NCI-H2196 treated with DMSO at 0.1 percent for 48 hours (cell line): ENCODE results near the gene HSFX2.
"Not testable (repeated sequence)": the region's sequence is repeated elsewhere in the genome, so short reads cannot be mapped to it uniquely, and the experiment has no call there.

Experiments
- DNase-seq: peaks from one replicate; lab custom pipeline; 2025; ENCODE audit not compliant: unreplicated experiment; lab: John Stamatoyannopoulos, UW

Gene HSFX2

GRCh38 chrX:149590993-149591392, 4.1 kb downstream of the HSFX2 start:
- DNase-seq: not testable (repeated sequence)

DNA sequence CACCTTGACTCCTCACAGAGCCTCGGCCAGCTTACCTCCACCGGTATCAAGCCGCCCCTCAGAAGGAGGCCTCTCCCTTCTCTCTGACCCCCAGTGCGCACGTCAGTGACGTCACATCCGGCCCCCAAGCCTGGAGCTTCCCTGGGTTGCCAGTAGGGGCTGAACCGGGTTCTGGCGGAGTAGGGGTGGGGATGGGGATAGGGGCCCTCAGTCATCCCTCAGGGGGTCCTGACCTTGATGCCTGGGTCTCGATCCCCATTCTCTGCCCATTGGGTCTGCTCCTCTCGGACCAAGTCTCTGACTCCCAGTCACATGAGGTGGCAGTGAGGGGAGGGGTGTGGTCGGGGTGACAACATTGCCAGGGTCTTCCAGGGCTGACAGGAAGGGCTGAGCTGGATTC, 7.8 kb downstream of the HSFX2 start, which contains the start of gene MAGEA9B:
Gene MAGEA9B, minus strand, starts transcription at position 101 of the 400 bp plus-strand sequence. CDS start 4,280 bp downstream, outside the sequence.
- DNase-seq: not testable (repeated sequence)

- not testable (repeated sequence) for DNase-seq
Measured at GRCh38 chrX:149585631-149586030, 9.5 kb downstream of the HSFX2 start.

GRCh38 chrX:149573456-149573855, 21.7 kb downstream of the HSFX2 start:
- DNase-seq: not testable (repeated sequence)

DNA sequence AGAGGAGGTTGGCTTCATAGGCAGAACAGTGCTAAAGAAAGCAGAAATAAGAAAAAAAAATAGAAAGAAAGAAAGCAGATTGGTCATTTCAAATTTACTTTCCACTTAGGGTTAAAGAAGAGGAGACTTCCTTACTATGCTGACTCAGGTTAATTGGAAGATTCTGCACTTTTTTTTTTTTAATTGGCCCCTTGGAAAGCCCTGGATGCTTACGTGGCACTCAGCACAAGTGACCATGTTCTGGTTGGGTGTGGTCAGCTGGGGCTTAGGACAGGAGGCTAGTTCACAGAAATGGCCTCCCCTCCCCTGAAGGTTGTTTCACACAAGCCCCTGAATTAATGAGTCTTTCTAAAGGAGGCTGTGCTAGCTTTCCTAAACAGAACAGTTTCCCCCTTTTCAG, 22.4 kb downstream of the HSFX2 start:
- DNase-seq: no peak

GRCh38 chrX:149571770-149572169, 23.3 kb downstream of the HSFX2 start:
- no peak for DNase-seq

- no peak for DNase-seq
Measured at GRCh38 chrX:149570668-149571067, 24.4 kb downstream of the HSFX2 start.

DNA sequence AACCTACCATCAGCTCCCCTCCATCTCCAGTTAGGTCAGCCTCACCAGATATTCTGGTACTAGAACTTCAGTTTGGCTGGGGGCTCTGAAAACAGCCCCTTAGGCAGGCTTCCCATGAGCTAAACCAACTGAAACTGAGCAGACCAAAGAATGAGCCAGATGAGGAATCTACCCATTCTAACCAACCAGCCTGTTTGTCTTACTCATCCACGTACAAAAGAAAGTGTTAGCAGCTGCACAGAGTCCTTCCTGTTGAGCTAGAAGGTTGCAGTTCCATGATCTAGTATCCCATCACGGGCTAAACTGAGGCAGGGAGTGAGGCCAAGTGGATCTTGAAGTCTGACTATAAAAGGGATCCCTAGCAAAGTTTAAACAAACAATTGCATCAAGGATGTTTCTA, 25.3 kb downstream of the HSFX2 start:
- DNase-seq: no peak

- DNase-seq: no peak
Measured at GRCh38 chrX:149568701-149569296, 26.3 kb downstream of the HSFX2 start.

GRCh38 chrX:149567621-149568417, 27.3 kb downstream of the HSFX2 start:
- DNase-seq: no peak

- DNase-seq: no peak
Measured at GRCh38 chrX:149563359-149563758, 31.8 kb downstream of the HSFX2 start.

DNA sequence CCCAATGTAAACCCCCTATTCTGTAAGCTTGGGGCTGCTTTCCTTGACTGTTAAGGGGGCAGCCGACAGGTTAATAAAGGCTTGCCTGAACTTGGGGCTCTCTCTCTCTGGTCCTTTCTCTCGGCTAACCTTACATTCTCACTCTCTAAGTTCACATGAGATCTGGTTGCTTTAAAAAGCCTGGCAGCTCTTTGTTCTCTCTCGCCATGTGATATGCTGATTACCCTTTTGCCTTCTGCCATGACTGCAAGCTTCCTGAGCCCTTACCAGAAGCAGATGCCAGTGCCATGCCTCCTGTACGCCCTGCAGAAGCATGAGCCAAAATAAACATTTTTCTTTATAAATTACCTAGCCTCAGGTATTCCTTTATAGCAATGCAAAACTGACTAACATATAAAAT, 39.9 kb downstream of the HSFX2 start:
- not testable (repeated sequence) for DNase-seq

GRCh38 chrX:149551939-149552248, 43.2 kb downstream of the HSFX2 start:
- not testable (repeated sequence) for DNase-seq

DNA sequence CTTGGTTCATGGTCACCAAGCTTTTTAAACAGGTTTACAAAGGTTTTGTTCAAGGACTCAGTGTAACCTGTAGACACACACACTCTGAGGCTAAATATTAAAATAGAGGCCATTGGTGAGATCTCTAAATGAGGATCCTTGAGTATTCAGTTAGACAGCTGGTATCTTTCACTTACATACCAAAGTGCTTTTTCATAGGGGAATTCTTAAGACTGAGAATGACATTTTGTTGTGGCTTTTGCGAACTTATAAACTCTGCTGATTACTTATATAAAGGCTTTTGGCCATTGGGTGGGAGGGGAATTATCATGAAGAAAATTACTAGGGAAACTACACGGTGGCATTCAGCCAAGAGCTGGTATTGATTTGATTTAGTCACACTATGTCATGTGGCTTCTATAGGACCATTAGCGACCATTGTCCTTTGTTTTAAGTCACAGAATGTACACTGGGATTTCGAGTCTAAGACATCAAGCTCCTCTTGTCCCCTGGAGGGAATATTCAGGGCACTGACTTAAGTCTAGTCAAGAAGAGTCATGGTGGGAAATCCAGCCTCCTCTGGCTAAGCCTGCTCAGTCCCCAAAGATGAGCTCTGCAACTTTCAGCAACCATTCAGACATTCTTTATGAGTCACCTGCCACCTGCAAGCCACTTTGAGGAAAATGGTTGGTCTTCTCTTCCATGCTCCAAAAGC, 43.7 kb downstream of the HSFX2 start:
- not testable (repeated sequence) for DNase-seq

DNA sequence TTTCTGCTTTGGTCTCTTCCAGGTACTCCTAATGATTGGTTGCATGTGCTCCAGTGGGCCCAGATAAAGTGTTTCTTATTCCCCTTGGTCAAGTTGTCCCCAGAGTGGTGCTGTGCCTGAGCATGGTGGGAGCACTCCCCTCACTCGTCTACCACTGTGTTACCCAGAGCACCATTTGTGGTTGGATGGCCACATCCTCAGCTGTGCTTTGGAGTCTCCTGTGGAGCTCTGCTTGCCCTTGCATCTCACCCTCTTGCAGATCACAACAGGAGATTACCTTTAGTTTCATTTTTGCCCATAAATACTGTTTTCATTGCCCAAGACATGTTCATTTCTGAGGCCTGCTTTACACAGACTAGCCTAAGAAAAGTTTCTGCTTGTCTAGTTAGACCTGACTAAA, 44.7 kb downstream of the HSFX2 start:
- DNase-seq: not testable (repeated sequence)

- not testable (repeated sequence) for DNase-seq
Measured at GRCh38 chrX:149549701-149550100, 45.4 kb downstream of the HSFX2 start, which contains the start of gene HSFX3. TSS of gene HSFX3 (minus strand) at chrX:149549924. CDS start at chrX:149549852, 72 bp downstream.

GRCh38 chrX:149547782-149548181, 47.3 kb downstream of the HSFX2 start:
- not testable (repeated sequence) for DNase-seq

- DNase-seq: not testable (repeated sequence)
Measured at GRCh38 chrX:149546962-149547361, 48.2 kb downstream of the HSFX2 start.

- not testable (repeated sequence) for DNase-seq
Measured at GRCh38 chrX:149545545-149546543, 49.3 kb downstream of the HSFX2 start.
